ENCODE results near the gene TTLL12.

TTLL12 gene

DNA sequence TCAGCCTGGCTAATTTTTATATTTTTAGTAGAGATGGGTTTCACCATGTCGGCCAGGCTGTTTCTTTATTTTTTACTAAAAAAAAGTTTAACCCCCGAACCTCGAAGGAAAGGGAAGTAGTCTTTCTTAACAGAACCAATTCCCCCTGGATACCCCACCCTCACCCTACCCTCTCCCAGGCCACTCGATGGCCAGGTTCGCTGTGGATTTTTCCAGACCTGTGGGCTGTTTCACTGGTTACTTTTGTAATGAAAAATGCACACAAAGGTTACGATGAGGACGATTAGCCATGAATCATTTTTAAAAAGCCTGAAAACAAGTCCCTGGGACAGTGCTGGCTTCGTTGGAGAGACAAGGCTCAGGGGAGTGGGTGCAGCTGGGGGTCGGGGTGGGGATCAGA lies 33.0 kb downstream of the TTLL12 start:
- Histone ChIP-seq H2AFZ (ENCODE audit: low read length) (no peak overlapping the region), H3K27ac (ENCODE audit: low read depth, low read length, poor library complexity, severe bottlenecking) (no peak overlapping the region), H4K20me1 (ENCODE audit: insufficient read depth, low read length) (no peaks in the 10 kb centered on the region), H3K9ac (ENCODE audit: low read length) (no peak overlapping the region), H3K9me2 (ENCODE audit: low read depth, low read length) (no peaks in the 10 kb centered on the region), H3K4me2 (ENCODE audit: low read length) (no peak overlapping the region), H3K9me3 (ENCODE audit: low read length) (no peaks in the 10 kb centered on the region), H3K4me1 (ENCODE audit: insufficient read depth, low read length, severe bottlenecking) (peaks cover 19% of the 10 kb centered on the region), H3K79me2 (ENCODE audit: insufficient read depth, low read length) (no peaks in the 10 kb centered on the region), H3K4me3 (ENCODE audit: low read depth, low read length, poor library complexity, severe bottlenecking) (no peak overlapping the region), H3K27me3 (ENCODE audit: insufficient read depth, low read length) (peaks cover 19% of the 10 kb centered on the region; the same call in 1 of the 2 replicates), H3F3A (ENCODE audit: insufficient read depth, low read length) (no peaks in the 10 kb centered on the region), H3K36me3 (ENCODE audit: insufficient read depth, low read length) (no peaks in the 10 kb centered on the region)
- TF ChIP-seq CTCF (IDR thresholded peaks at IDR 0.05; ENCODE audit: low read length), result no peak
- no peak for TF ChIP-seq EZH2 (IDR thresholded peaks at IDR 0.05; ENCODE audit: borderline replicate concordance, low read length)

- TF ChIP-seq CTCF (IDR thresholded peaks at IDR 0.05; ENCODE audit: low read length) (no peak), EZH2 (IDR thresholded peaks at IDR 0.05; ENCODE audit: borderline replicate concordance, low read length) (no peak)
- Histone ChIP-seq H3K27me3 (ENCODE audit: insufficient read depth, low read length) (peaks cover 17% of the 10 kb centered on the region; the same call in 1 of the 2 replicates), H3K4me1 (ENCODE audit: insufficient read depth, low read length, severe bottlenecking) (peaks cover 33% of the 10 kb centered on the region), H3K4me3 (ENCODE audit: low read depth, low read length, poor library complexity, severe bottlenecking) (no peak overlapping the region), H3K79me2 (ENCODE audit: insufficient read depth, low read length) (no peaks in the 10 kb centered on the region), H3K9ac (ENCODE audit: low read length) (no peak overlapping the region), H3K9me2 (ENCODE audit: low read depth, low read length) (no peaks in the 10 kb centered on the region), H3K9me3 (ENCODE audit: low read length) (no peaks in the 10 kb centered on the region), H3K27ac (ENCODE audit: low read depth, low read length, poor library complexity, severe bottlenecking) (no peak overlapping the region), H3K36me3 (ENCODE audit: insufficient read depth, low read length) (no peaks in the 10 kb centered on the region), H3F3A (ENCODE audit: insufficient read depth, low read length) (no peaks in the 10 kb centered on the region), H4K20me1 (ENCODE audit: insufficient read depth, low read length) (no peaks in the 10 kb centered on the region), H2AFZ (ENCODE audit: low read length) (no peak overlapping the region), H3K4me2 (ENCODE audit: low read length) (peak overlapping the region; percentile 61; the same call in 1 of the 2 replicates)
Observed at GRCh38 chr22:43152357-43153071, 34.4 kb downstream of the TTLL12 start.

GRCh38 chr22:43152003-43152356 lies 35.0 kb downstream of the TTLL12 start:
- H3K4me1 ChIP-seq (ENCODE audit: insufficient read depth, low read length, severe bottlenecking), result peaks cover 38% of the 10 kb centered on the region
- H3K27ac ChIP-seq (ENCODE audit: low read depth, low read length, poor library complexity, severe bottlenecking), result no peak overlapping the region
- no peaks in the 10 kb centered on the region for H3F3A ChIP-seq (ENCODE audit: insufficient read depth, low read length)
- no peak overlapping the region for H2AFZ ChIP-seq (ENCODE audit: low read length)
- H4K20me1 ChIP-seq (ENCODE audit: insufficient read depth, low read length), result no peaks in the 10 kb centered on the region
- H3K79me2 ChIP-seq (ENCODE audit: insufficient read depth, low read length), result no peaks in the 10 kb centered on the region
- no peak overlapping the region for H3K9ac ChIP-seq (ENCODE audit: low read length)
- peak overlapping the region; percentile 61 for H3K4me2 ChIP-seq (ENCODE audit: low read length)
- H3K9me2 ChIP-seq (ENCODE audit: low read depth, low read length), result no peaks in the 10 kb centered on the region
- H3K4me3 ChIP-seq (ENCODE audit: low read depth, low read length, poor library complexity, severe bottlenecking), result peak overlapping the region; percentile 44
- no peaks in the 10 kb centered on the region for H3K9me3 ChIP-seq (ENCODE audit: low read length)
- H3K36me3 ChIP-seq (ENCODE audit: insufficient read depth, low read length), result no peaks in the 10 kb centered on the region
- peaks cover 17% of the 10 kb centered on the region; the same call in 1 of the 2 replicates for H3K27me3 ChIP-seq (ENCODE audit: insufficient read depth, low read length)
- no peak for TF ChIP-seq EZH2 (IDR thresholded peaks at IDR 0.05; ENCODE audit: borderline replicate concordance, low read length)
- no peak for TF ChIP-seq CTCF (IDR thresholded peaks at IDR 0.05; ENCODE audit: low read length)

All from OCI-LY1 (cell line).